CD4-positive, alpha-beta T cell (primary cell): Measurements from ENCODE around the gene CHRNA5. TPM values are rescaled to one million over a fixed set of nuclear protein-coding genes. Genes with fewer than 3 reads are reported as not detected.

Source experiments
- ATAC-seq: fragments of 200-7000 bp; cut with Tn5 transposase; one replicate; pipeline ENCODE4 v1.10.0; 2022; ENCODE audit warnings: mild to moderate bottlenecking; ENCODE audit not compliant: poor library complexity
- CTCF ChIA-PET: fragments of 350-600 bp; sonication (Branson Sonifier 250); formaldehyde crosslinking; loops from one replicate; lab custom pipeline; 2021; ENCODE audit warnings: antibody characterized with exemption, inconsistent platforms; lab: Charles Lee
- POLR2A ChIA-PET: fragments of 350-600 bp; sonication (Branson Sonifier 250); formaldehyde crosslinking; loops from one replicate; lab custom pipeline; 2021; ENCODE audit warnings: antibody characterized with exemption, inconsistent platforms; lab: Charles Lee
- DNase-seq, 14 experiments: peaks; one replicate each; pipeline ENCODE4 v3.0.0-alpha.2; 2013 to 2020; ENCODE audit warnings: mixed read lengths in 2 of 14
- H3K27ac ChIP-seq, 2 donors: one replicate each; pipeline versions ENCODE4 v1.5.1 to v1.7.0; 2013; ENCODE audit warnings: low read length in 2 of 2, low read depth in 1 of 2, mild to moderate bottlenecking in 1 of 2
- H3K27me3 ChIP-seq, 2 experiments: 1 replicate in 1 of 2; 2 replicates in 1 of 2; pipeline versions ENCODE4 v1.6.1 to v1.7.0; 2013; ENCODE audit warnings: low read length in 2 of 2, control low read depth in 1 of 2, mild to moderate bottlenecking in 1 of 2, moderate library complexity in 1 of 2; ENCODE audit not compliant: insufficient read depth in 2 of 2, control insufficient read depth in 1 of 2
- H3K36me3 ChIP-seq: one replicate; pipeline ENCODE4 v1.6.1; 2013; ENCODE audit warnings: low read length, control low read depth; ENCODE audit not compliant: insufficient read depth
- H3K4me1 ChIP-seq: one replicate; pipeline ENCODE4 v1.6.1; 2013; ENCODE audit warnings: low read length, control low read depth; ENCODE audit not compliant: insufficient read depth
- H3K4me3 ChIP-seq: one replicate; pipeline ENCODE4 v1.5.1; 2013; ENCODE audit warnings: mild to moderate bottlenecking, low read length, moderate library complexity
- H3K9me3 ChIP-seq, 2 experiments: 1 replicate in 1 of 2; 2 replicates in 1 of 2; pipeline versions ENCODE4 v1.6.1 to v1.7.0; 2013; ENCODE audit warnings: low read length in 2 of 2, mild to moderate bottlenecking in 2 of 2, control low read depth in 1 of 2, moderate library complexity in 1 of 2; ENCODE audit not compliant: control insufficient read depth in 1 of 2, insufficient read depth in 1 of 2
- H3K27ac Mint-ChIP-seq: one replicate; pipeline ENCODE4 v1.8.0; 2020; ENCODE audit warnings: mixed read lengths
- H3K27me3 Mint-ChIP-seq: one replicate; pipeline ENCODE4 v1.8.0; 2021; ENCODE audit warnings: mixed read lengths
- H3K36me3 Mint-ChIP-seq: one replicate; pipeline ENCODE4 v1.8.0; 2021; ENCODE audit warnings: low read depth, mixed read lengths
- H3K4me1 Mint-ChIP-seq: one replicate; pipeline ENCODE4 v1.8.0; 2021; ENCODE audit warnings: low read depth, mixed read lengths
- H3K4me3 Mint-ChIP-seq: one replicate; pipeline ENCODE4 v1.8.0; 2020; ENCODE audit warnings: mild to moderate bottlenecking, mixed read lengths
- H3K9me3 Mint-ChIP-seq: one replicate; pipeline ENCODE4 v1.8.0; 2020; ENCODE audit warnings: mixed read lengths
- intact Hi-C, 2 experiments: fragments of 100-400 bp; cut with DNase I in 1 of 2; cut with micrococcal nuclease in 1 of 2; formaldehyde crosslinking; loops; one replicate each; pipeline versions ENCODE4 v1.15.1 to v1.9.0; 2023 to 2025; cut with DNase I, micrococcal nuclease
- total RNA-seq, 174 experiments: library from RNA in 2 of 174; stranded (reverse) in 2 of 174; gene quantifications; one replicate each; pipeline ENCODE4 v1.2.3 and lab custom pipeline; 2021 to 2026
- TF ChIP-seq, protein P1 (sequence below): fragments of 200-600 bp; IDR thresholded peaks from one replicate; pipeline ENCODE4 v1.8.0; 2022; ENCODE audit warnings: antibody characterized with exemption, mild to moderate bottlenecking

CHRNA5 gene
- total RNA-seq, 2 experiments from 2014 or later: 0.25 TPM

DNA sequence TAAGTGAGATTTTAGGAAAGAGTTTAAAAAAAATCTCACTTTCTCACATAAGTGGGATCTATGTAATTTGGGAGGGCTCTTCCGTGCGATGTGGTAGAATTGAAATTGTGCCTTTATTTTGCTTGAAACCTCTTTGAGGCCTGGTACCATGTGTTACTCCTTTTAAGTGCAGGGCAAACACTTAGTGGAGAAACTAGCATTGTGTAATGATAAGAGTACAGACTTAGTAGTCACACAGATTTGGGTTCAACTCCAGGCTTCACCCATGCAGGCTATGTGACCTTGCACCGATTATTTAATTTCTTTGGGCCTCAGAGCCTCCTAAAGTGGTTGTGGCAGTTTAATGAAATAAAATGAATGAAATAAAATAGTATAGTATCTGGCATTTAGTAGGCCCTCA, 22.7 kb upstream of the CHRNA5 start:
- no peak overlapping the region for H3K4me3 ChIP-seq
- Mint-ChIP-seq H3K4me3 (peak overlapping the region; percentile 70), H3K36me3 (peaks cover 77% of the 10 kb centered on the region), H3K4me1 (peaks cover 36% of the 10 kb centered on the region), H3K9me3 (no peaks in the 10 kb centered on the region), H3K27me3 (no peaks in the 10 kb centered on the region), H3K27ac (peak overlapping the region; percentile 99)
- intact Hi-C loops: loop anchor here in 1 of 2 experiments (10.0 kb wide), 1 partner anchor 238 kb away; no protein-coding TSS in a partner anchor
- POLR2A ChIA-PET: interaction anchor here (0.7 to 3.9 kb wide), 2 partner anchors 9 to 105 kb away, joined by 5 to 51 read pairs; partner anchors contain the start of gene IREB2
- peaks cover 49% of the 10 kb centered on the region for H3K36me3 ChIP-seq
- CTCF ChIA-PET: no interaction called here
- TF ChIP-seq, protein P1, sequence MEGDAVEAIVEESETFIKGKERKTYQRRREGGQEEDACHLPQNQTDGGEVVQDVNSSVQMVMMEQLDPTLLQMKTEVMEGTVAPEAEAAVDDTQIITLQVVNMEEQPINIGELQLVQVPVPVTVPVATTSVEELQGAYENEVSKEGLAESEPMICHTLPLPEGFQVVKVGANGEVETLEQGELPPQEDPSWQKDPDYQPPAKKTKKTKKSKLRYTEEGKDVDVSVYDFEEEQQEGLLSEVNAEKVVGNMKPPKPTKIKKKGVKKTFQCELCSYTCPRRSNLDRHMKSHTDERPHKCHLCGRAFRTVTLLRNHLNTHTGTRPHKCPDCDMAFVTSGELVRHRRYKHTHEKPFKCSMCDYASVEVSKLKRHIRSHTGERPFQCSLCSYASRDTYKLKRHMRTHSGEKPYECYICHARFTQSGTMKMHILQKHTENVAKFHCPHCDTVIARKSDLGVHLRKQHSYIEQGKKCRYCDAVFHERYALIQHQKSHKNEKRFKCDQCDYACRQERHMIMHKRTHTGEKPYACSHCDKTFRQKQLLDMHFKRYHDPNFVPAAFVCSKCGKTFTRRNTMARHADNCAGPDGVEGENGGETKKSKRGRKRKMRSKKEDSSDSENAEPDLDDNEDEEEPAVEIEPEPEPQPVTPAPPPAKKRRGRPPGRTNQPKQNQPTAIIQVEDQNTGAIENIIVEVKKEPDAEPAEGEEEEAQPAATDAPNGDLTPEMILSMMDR: no peak
- DNase-seq (no peak), ATAC-seq (no peak)
- peaks cover 30% of the 10 kb centered on the region for H3K4me1 ChIP-seq
- no peaks in the 10 kb centered on the region for H3K9me3 ChIP-seq
- no peaks in the 10 kb centered on the region for H3K27me3 ChIP-seq
- no peak overlapping the region for H3K27ac ChIP-seq

DNA sequence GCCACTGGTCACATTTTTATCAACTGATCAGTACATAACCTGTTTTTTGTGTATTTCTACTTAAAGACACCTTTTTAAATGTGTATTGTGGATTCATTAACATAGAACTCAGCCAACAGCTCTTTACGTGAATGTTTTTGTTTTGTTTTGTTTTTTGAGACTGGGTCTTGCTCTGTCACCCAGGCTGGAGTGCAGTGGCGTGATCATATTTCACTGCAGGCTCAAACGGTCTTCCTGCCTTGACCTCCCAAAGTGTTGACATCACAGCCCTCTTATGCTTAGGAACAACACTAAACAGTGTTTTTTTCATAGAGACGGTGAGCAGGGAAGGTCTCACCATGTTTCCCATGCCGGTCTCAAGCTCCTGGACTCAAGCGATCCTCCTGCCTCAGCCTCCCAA, 15.1 kb upstream of the CHRNA5 start:
- intact Hi-C loops: no loop called here
- no peak for ATAC-seq
- Histone ChIP-seq H3K4me1 (no peaks in the 10 kb centered on the region), H3K9me3 (no peaks in the 10 kb centered on the region), H3K27me3 (no peaks in the 10 kb centered on the region), H3K27ac (no peak overlapping the region), H3K4me3 (no peak overlapping the region), H3K36me3 (peaks cover 56% of the 10 kb centered on the region)
- peaks cover 64% of the 10 kb centered on the region for H3K36me3 Mint-ChIP-seq
- peaks cover 4% of the 10 kb centered on the region for H3K4me1 Mint-ChIP-seq
- no peak overlapping the region for H3K27ac Mint-ChIP-seq
- H3K4me3 Mint-ChIP-seq: no peak overlapping the region
- TF ChIP-seq, protein P1: no peak
- ChIA-PET POLR2A (no interaction called here), CTCF (interaction anchor here (1.8 kb wide), 1 partner anchor 9 kb away, joined by 5 read pairs; the partner anchor contains the start of gene PSMA4)
- H3K27me3 Mint-ChIP-seq: no peaks in the 10 kb centered on the region
- H3K9me3 Mint-ChIP-seq: no peaks in the 10 kb centered on the region
- no peak for DNase-seq

DNA sequence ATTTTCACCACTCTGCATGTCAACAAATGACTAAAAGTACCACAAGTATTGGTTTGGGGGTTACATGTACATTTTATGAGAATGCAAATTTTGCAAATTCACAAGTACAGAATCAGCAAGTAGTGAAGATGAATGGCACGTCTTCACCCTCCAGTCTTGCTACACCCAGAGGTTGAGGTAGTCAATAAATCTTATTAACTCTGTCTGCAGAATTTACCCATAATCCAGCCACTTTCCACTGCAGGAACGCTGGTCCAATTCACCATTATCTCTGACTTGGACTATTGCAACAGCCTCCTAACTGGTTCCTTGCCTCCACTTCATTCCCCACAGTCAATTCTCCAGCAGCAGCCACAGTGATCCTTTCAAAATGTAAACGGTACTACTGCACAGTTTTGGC, 14.5 kb upstream of the CHRNA5 start:
- Mint-ChIP-seq H3K36me3 (peaks cover 57% of the 10 kb centered on the region), H3K27me3 (no peaks in the 10 kb centered on the region), H3K27ac (no peak overlapping the region), H3K4me3 (no peak overlapping the region), H3K4me1 (no peaks in the 10 kb centered on the region), H3K9me3 (no peaks in the 10 kb centered on the region)
- Histone ChIP-seq H3K36me3 (peaks cover 50% of the 10 kb centered on the region), H3K27me3 (no peaks in the 10 kb centered on the region), H3K27ac (no peak overlapping the region), H3K4me1 (no peaks in the 10 kb centered on the region), H3K4me3 (no peak overlapping the region), H3K9me3 (no peaks in the 10 kb centered on the region)
- ChIA-PET POLR2A (interaction anchor here (2.4 kb wide), 1 partner anchor 10 kb away, joined by 8 read pairs; the partner anchor contains the start of gene PSMA4), CTCF (interaction anchor here (1.8 kb wide), 1 partner anchor 10 kb away, joined by 5 read pairs; the partner anchor contains the start of gene PSMA4)
- intact Hi-C loops: no loop called here
- TF ChIP-seq, protein P1: no peak
- no peak for ATAC-seq
- DNase-seq: no peak
